ENCODE results near the gene CISD1. TPM values are rescaled to one million over a fixed set of nuclear protein-coding genes. Genes with fewer than 3 reads are reported as not detected.

The CISD1 gene
- total and polyA plus RNA-seq, 8 donors = 3.2 to 18.1 (median 11.1) TPM

DNA sequence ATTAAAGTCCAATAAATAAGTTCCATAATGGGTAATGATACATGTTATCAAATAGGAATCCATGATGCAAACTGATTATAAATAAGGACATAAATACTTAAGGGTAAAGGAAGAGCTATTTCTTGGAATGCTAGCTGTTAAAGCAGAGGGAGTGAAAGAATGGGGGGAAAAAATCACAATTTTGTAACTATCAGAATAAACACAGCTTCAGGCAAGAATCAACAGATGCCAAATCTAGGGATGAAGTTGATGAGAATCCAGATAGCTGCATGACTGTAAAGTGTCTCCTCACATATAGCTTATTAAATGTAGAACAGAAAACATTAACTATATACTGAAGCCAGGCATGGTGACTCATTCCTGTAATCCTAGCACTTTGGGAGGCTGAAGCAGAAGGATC, 6.2 kb upstream of the CISD1 start:
- no peaks in the 10 kb centered on the region for H3K9me3 ChIP-seq
- H3K27me3 ChIP-seq = no peaks in the 10 kb centered on the region
- ATAC-seq = no peak
- intact Hi-C loops (cut with DNase I) = no loop called here
- H3K4me3 ChIP-seq = no peak overlapping the region
- peaks cover 0 to 16% (median 11%) of the 10 kb centered on the region in 3 donors for H3K4me1 ChIP-seq
- no peaks in the 10 kb centered on the region for H3K36me3 ChIP-seq
- no peak for DNase-seq
- no peak for TF ChIP-seq CTCF (IDR thresholded peaks at IDR 0.05)
- FAIRE-seq = no peak
- no peak overlapping the region for H3K27ac ChIP-seq

GRCh38 chr10:58264780-58265179, 4.2 kb upstream of the CISD1 start:
- intact Hi-C loops (cut with DNase I) = no loop called here
- Histone ChIP-seq H3K27me3 (no peaks in the 10 kb centered on the region), H3K4me3 (no peak overlapping the region), H3K27ac (no peak overlapping the region), H3K9me3 (no peaks in the 10 kb centered on the region), H3K4me1 (peaks cover 0 to 17% (median 11%) of the 10 kb centered on the region in 3 donors), H3K36me3 (no peaks in the 10 kb centered on the region)
- WGBS, 2 donors = 38 to 43% methylated on average over 5 of the region's 5 CpGs
- DNase-seq (no peak), ATAC-seq (no peak), FAIRE-seq (peak; percentile 17)
- no peak for TF ChIP-seq CTCF (IDR thresholded peaks at IDR 0.05)

DNA sequence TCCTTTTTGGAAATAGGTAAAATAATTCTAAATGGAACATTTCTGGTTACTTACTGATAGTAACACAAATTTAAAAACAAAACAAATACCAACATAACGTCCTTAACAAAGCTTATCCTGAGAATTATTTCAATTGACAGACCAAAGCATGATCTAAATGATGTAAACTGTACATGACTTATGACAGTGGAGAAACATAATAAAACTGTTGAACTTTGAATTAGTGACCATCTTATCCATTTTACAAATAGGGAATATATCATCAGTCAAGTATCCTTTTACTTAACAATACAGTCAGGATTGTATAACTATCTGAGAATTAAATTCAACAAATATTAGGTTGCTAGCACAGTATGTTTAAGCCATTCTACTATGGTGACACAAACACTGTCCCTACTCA, 3.7 kb upstream of the CISD1 start:
- WGBS, 2 donors = 8 to 10% methylated on average over 1 of the region's 1 CpG
- no peak for FAIRE-seq

GRCh38 chr10:58266003-58266825, 2.7 kb upstream of the CISD1 start:
- WGBS, 2 donors = 1 to 2% methylated on average over 14 of the region's 14 CpGs
- peak overlapping the region in 3 of 4 donors; percentile 72 to 88 (median 74) for H3K4me3 ChIP-seq
- H3K27me3 ChIP-seq = no peaks in the 10 kb centered on the region
- no peaks in the 10 kb centered on the region for H3K36me3 ChIP-seq
- H3K4me1 ChIP-seq = peaks cover 0 to 23% (median 18%) of the 10 kb centered on the region in 3 donors
- DNase-seq = peak in 1 of 6 donors; percentile 17
- ATAC-seq = peak in 2 of 4 donors; percentile 2 to 13
- no peak for TF ChIP-seq CTCF (IDR thresholded peaks at IDR 0.05)
- peak overlapping the region; percentile 95 to 98 (median 98) for H3K27ac ChIP-seq
- intact Hi-C loops (cut with DNase I) = no loop called here
- FAIRE-seq = no peak
- H3K9me3 ChIP-seq = no peaks in the 10 kb centered on the region

More for the DNA sequence above, 3.7 kb upstream of the CISD1 start:
- Histone ChIP-seq H3K9me3 (no peaks in the 10 kb centered on the region), H3K4me1 (peaks cover 0 to 21% (median 16%) of the 10 kb centered on the region in 3 donors), H3K4me3 (peak overlapping the region in 1 of 4 donors; percentile 72), H3K27me3 (no peaks in the 10 kb centered on the region), H3K27ac (peak overlapping the region in 3 of 4 donors; percentile 95 to 98 (median 98)), H3K36me3 (no peaks in the 10 kb centered on the region)
- ATAC-seq (no peak), DNase-seq (no peak)
- TF ChIP-seq CTCF (IDR thresholded peaks at IDR 0.05) = no peak
- intact Hi-C loops (cut with DNase I) = no loop called here
